Ishikawa (cell line): ENCODE results near the gene VWF.

Source experiments
- EGR1 ChIP-seq: IDR thresholded peaks from 2 replicates; pipeline ENCODE4 v1.6.1; 2012
- EP300 ChIP-seq: IDR thresholded peaks from 2 replicates; pipeline ENCODE4 v1.6.1; 2012; ENCODE audit warnings: borderline replicate concordance
- FOXM1 ChIP-seq: IDR thresholded peaks from 2 replicates; pipeline ENCODE4 v1.6.1; 2012; ENCODE audit warnings: low read depth, borderline replicate concordance
- TAF1 ChIP-seq: IDR thresholded peaks from 2 replicates; pipeline ENCODE4 v1.6.1; 2012; ENCODE audit warnings: low read depth, mild to moderate bottlenecking
- TF ChIP-seq, protein P1 (sequence below): IDR thresholded peaks from 2 replicates; pipeline ENCODE4 v1.6.1; 2012
- TF ChIP-seq, protein P2 (sequence below): IDR thresholded peaks from 2 replicates; pipeline ENCODE4 v1.6.1; 2012; ENCODE audit warnings: low read depth, mild to moderate bottlenecking

- TF ChIP-seq, protein P1, sequence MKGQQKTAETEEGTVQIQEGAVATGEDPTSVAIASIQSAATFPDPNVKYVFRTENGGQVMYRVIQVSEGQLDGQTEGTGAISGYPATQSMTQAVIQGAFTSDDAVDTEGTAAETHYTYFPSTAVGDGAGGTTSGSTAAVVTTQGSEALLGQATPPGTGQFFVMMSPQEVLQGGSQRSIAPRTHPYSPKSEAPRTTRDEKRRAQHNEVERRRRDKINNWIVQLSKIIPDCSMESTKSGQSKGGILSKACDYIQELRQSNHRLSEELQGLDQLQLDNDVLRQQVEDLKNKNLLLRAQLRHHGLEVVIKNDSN: no peak
- no peak for TF ChIP-seq EP300
- TF ChIP-seq TAF1: no peak
- TF ChIP-seq EGR1: no peak
- TF ChIP-seq, protein P2, sequence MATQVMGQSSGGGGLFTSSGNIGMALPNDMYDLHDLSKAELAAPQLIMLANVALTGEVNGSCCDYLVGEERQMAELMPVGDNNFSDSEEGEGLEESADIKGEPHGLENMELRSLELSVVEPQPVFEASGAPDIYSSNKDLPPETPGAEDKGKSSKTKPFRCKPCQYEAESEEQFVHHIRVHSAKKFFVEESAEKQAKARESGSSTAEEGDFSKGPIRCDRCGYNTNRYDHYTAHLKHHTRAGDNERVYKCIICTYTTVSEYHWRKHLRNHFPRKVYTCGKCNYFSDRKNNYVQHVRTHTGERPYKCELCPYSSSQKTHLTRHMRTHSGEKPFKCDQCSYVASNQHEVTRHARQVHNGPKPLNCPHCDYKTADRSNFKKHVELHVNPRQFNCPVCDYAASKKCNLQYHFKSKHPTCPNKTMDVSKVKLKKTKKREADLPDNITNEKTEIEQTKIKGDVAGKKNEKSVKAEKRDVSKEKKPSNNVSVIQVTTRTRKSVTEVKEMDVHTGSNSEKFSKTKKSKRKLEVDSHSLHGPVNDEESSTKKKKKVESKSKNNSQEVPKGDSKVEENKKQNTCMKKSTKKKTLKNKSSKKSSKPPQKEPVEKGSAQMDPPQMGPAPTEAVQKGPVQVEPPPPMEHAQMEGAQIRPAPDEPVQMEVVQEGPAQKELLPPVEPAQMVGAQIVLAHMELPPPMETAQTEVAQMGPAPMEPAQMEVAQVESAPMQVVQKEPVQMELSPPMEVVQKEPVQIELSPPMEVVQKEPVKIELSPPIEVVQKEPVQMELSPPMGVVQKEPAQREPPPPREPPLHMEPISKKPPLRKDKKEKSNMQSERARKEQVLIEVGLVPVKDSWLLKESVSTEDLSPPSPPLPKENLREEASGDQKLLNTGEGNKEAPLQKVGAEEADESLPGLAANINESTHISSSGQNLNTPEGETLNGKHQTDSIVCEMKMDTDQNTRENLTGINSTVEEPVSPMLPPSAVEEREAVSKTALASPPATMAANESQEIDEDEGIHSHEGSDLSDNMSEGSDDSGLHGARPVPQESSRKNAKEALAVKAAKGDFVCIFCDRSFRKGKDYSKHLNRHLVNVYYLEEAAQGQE: no peak
- no peak for TF ChIP-seq FOXM1
Observed at GRCh38 chr12:6057700-6058099, 66.8 kb downstream of the VWF start.
